Upper lobe of left lung (tissue), 6 donors: Measurements from ENCODE around the gene ELL2. TPM values are rescaled to one million over a fixed set of nuclear protein-coding genes. Genes with fewer than 3 reads are reported as not detected.
A peak's percentile ranks its signal among the peaks of the same experiment; 100 is the strongest.

Experiments
- ATAC-seq, 2 donors: fragments of 200-7000 bp; cut with Tn5 transposase; one replicate each; pipeline ENCODE4 v1.9.1; 2022; ENCODE audit warnings: mild to moderate bottlenecking in 2 of 2, moderate library complexity in 2 of 2; ENCODE audit not compliant: low FRiP score in 2 of 2
- DNase-seq, 2 donors: peaks; one replicate each; pipeline ENCODE4 v3.0.0-alpha.2; 2019 to 2020
- H3K27ac ChIP-seq, 4 donors: fragments of 200-600 bp; sonication (generic); one replicate each; pipeline ENCODE4 v1.5.1; 2016 to 2019
- H3K27me3 ChIP-seq, 4 donors: fragments of 200-600 bp; sonication (generic); one replicate each; pipeline ENCODE4 v1.5.1; 2017 to 2019
- H3K36me3 ChIP-seq, 4 donors: fragments of 200-600 bp; sonication (generic); one replicate each; pipeline ENCODE4 v1.5.1; 2016 to 2019
- H3K4me1 ChIP-seq, 4 donors: fragments of 200-600 bp; sonication (generic); one replicate each; pipeline ENCODE4 v1.5.1; 2018 to 2019
- H3K4me3 ChIP-seq, 4 donors: fragments of 200-600 bp; sonication (generic); one replicate each; pipeline ENCODE4 v1.5.1; 2017 to 2019; ENCODE audit warnings: mild to moderate bottlenecking in 2 of 4, moderate library complexity in 1 of 4
- H3K9me3 ChIP-seq, 4 donors: fragments of 200-600 bp; sonication (generic); one replicate each; pipeline ENCODE4 v1.5.1; 2018 to 2019
- EP300 ChIP-seq, 4 donors: sonication (generic); formaldehyde crosslinking; IDR thresholded peaks; one replicate each; pipeline ENCODE4 v1.5.1; 2017; ENCODE audit warnings: antibody characterized with exemption in 4 of 4, control low read depth in 2 of 4
- POLR2A ChIP-seq, 4 donors: fragments of 450-650 bp; IDR thresholded peaks; one replicate each; pipeline ENCODE4 v1.5.1; 2016 to 2017; ENCODE audit warnings: antibody characterized with exemption in 4 of 4, mild to moderate bottlenecking in 2 of 4
- POLR2AphosphoS5 ChIP-seq, 2 donors: sonication (generic); formaldehyde crosslinking; IDR thresholded peaks; one replicate each; pipeline ENCODE4 v1.5.1; 2017; ENCODE audit warnings: antibody characterized with exemption in 2 of 2
- WGBS, 2 donors: methylation state at CpG; one replicate each; pipeline ENCODE4 v1.1.5; 2017 to 2018; 5-methylcytosine and 5-hydroxymethylcytosine counted together
- total RNA-seq, 6 donors: library from RNA; depleted of rRNA in 4 of 6; stranded (reverse); fragments of >200 nt in 4 of 6; gene quantifications; one replicate each; pipeline versions ENCODE4 v1.1.0 to v1.2.1, GENCODE V29; 2016 to 2021
- TF ChIP-seq, protein P1 (sequence below), 6 experiments: fragments of 450-650 bp in 4 of 6; fragments of 200-600 bp in 2 of 6; sonication (generic) in 2 of 6; IDR thresholded peaks; one replicate each; pipeline ENCODE4 v1.5.1; 2016 to 2019; ENCODE audit warnings: antibody characterized with exemption in 6 of 6
- donor health status: DM: no; HTN: no; CAD: no; lungs with moderate emphysema.
- donor health status: DM: no; HTN: yes; CAD: no; lungs with severe emphysema.

The ELL2 gene
- total RNA-seq, 6 donors from 2014 or later: 44.4 to 203 (median 54.3) TPM

DNA sequence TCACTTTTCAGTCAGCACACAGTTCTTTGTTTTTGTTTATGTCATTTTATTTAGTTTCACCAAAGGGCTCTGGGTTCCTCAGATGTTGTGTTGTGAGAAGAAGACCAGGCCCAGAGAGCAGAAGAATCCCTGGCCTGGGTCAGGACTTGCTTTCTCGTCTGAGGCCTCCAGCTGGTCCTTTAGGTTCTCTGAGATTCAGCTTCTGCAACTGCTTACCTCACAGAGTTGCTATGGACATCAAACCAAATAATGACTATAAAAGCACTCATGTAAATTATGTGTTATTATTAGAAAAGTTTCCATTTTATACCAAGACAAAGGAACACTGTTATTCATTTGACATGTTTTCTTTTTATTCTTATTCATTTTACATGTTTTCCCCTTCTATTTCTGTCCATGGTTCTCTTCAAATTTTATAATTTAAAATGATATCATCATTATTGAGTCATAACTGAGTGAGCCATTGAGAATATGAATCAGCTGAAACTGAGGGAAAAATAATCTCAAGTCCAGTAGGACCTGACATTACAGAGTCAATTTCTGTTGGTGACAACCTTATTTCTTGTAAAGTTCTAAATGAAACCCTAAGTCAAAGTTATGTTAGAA, 95.1 kb downstream of the ELL2 start:
- H3K36me3 ChIP-seq: no peaks in the 10 kb centered on the region
- DNase-seq (no peak), ATAC-seq (no peak)
- H3K4me3 ChIP-seq: no peak overlapping the region
- H3K9me3 ChIP-seq: no peaks in the 10 kb centered on the region
- H3K27ac ChIP-seq: peak overlapping the region in 1 of 4 donors; percentile 1
- no peak for TF ChIP-seq EP300 (IDR thresholded peaks at IDR 0.05)
- no peak for TF ChIP-seq POLR2A (IDR thresholded peaks at IDR 0.05)
- no peak for TF ChIP-seq POLR2AphosphoS5 (IDR thresholded peaks at IDR 0.05)
- H3K4me1 ChIP-seq: peaks cover 31 to 55% (median 40%) of the 10 kb centered on the region in 4 donors
- 67 to 87% methylated on average over 1 of the region's 1 CpG for WGBS, 2 donors
- H3K27me3 ChIP-seq: no peaks in the 10 kb centered on the region

- Histone ChIP-seq H3K9me3 (no peaks in the 10 kb centered on the region), H3K27ac (peak overlapping the region in 3 of 4 donors; percentile 11 to 85 (median 58)), H3K4me1 (peaks cover 31 to 51% (median 43%) of the 10 kb centered on the region in 4 donors), H3K27me3 (no peaks in the 10 kb centered on the region), H3K36me3 (no peaks in the 10 kb centered on the region), H3K4me3 (no peak overlapping the region)
- ATAC-seq (no peak), DNase-seq (no peak)
- WGBS, 2 donors: 37 to 63% methylated on average over 6 of the region's 6 CpGs
- TF ChIP-seq EP300 (IDR thresholded peaks at IDR 0.05) (no peak), POLR2A (IDR thresholded peaks at IDR 0.05) (peak in 1 of 4 donors; percentile 18)
Measured at GRCh38 chr5:95864944-95865504, 96.6 kb downstream of the ELL2 start.

DNA sequence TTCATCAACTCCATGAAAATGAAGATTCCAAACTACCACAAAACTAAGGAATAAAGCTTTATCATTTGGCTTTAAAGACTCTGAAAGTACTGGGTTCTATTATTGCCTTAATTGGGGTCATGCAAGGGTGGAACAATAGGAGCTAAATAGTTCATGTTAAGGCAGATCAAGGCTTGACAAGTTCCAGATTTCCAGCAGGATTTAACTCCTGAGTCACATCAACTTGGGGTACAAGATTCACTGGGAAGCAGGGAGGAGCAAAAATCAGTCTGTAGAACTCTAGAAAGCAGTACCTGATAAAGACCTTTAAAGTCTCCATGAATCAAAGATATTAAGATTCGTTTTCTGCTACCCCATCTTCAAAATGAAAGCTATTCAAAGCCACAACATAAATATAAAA, 97.2 kb downstream of the ELL2 start:
- 74 to 83% methylated on average over 1 of the region's 1 CpG for WGBS, 2 donors
- TF ChIP-seq POLR2AphosphoS5 (IDR thresholded peaks at IDR 0.05) (no peak), EP300 (IDR thresholded peaks at IDR 0.05) (no peak), POLR2A (IDR thresholded peaks at IDR 0.05) (no peak)
- TF ChIP-seq, protein P1, sequence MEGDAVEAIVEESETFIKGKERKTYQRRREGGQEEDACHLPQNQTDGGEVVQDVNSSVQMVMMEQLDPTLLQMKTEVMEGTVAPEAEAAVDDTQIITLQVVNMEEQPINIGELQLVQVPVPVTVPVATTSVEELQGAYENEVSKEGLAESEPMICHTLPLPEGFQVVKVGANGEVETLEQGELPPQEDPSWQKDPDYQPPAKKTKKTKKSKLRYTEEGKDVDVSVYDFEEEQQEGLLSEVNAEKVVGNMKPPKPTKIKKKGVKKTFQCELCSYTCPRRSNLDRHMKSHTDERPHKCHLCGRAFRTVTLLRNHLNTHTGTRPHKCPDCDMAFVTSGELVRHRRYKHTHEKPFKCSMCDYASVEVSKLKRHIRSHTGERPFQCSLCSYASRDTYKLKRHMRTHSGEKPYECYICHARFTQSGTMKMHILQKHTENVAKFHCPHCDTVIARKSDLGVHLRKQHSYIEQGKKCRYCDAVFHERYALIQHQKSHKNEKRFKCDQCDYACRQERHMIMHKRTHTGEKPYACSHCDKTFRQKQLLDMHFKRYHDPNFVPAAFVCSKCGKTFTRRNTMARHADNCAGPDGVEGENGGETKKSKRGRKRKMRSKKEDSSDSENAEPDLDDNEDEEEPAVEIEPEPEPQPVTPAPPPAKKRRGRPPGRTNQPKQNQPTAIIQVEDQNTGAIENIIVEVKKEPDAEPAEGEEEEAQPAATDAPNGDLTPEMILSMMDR (IDR thresholded peaks at IDR 0.05): no peak
- H3K27me3 ChIP-seq: no peaks in the 10 kb centered on the region
- peaks cover 36 to 50% (median 43%) of the 10 kb centered on the region in 4 donors for H3K4me1 ChIP-seq
- DNase-seq (no peak), ATAC-seq (no peak)
- H3K27ac ChIP-seq: peak overlapping the region in 3 of 4 donors; percentile 11 to 85 (median 58)
- H3K36me3 ChIP-seq: no peaks in the 10 kb centered on the region
- H3K9me3 ChIP-seq: no peaks in the 10 kb centered on the region
- no peak overlapping the region for H3K4me3 ChIP-seq

- TF ChIP-seq POLR2AphosphoS5 (IDR thresholded peaks at IDR 0.05): peak; percentile 57 to 66
- TF ChIP-seq EP300 (IDR thresholded peaks at IDR 0.05): peak in 1 of 4 donors; percentile 87
- TF ChIP-seq, protein P1 (IDR thresholded peaks at IDR 0.05): no peak
- TF ChIP-seq POLR2A (IDR thresholded peaks at IDR 0.05): peak in 1 of 4 donors; percentile 74
- peak; percentile 50 to 58 for ATAC-seq
Measured at GRCh38 chr5:95863383-95863757, 98.3 kb downstream of the ELL2 start.

GRCh38 chr5:95862671-95863382, 98.8 kb downstream of the ELL2 start:
- peak overlapping the region; percentile 63 to 85 (median 81) for H3K27ac ChIP-seq
- no peaks in the 10 kb centered on the region for H3K36me3 ChIP-seq
- DNase-seq (no peak), ATAC-seq (no peak)
- no peak overlapping the region for H3K4me3 ChIP-seq
- H3K27me3 ChIP-seq: no peaks in the 10 kb centered on the region
- TF ChIP-seq POLR2A (IDR thresholded peaks at IDR 0.05) (no peak), EP300 (IDR thresholded peaks at IDR 0.05) (no peak), POLR2AphosphoS5 (IDR thresholded peaks at IDR 0.05) (no peak)
- TF ChIP-seq, protein P1 (IDR thresholded peaks at IDR 0.05): no peak
- H3K4me1 ChIP-seq: peaks cover 43 to 65% (median 55%) of the 10 kb centered on the region in 4 donors
- no peaks in the 10 kb centered on the region for H3K9me3 ChIP-seq
- 52 to 53% methylated on average over 8 of the region's 8 CpGs for WGBS, 2 donors

More at GRCh38 chr5:95863383-95863757, 98.3 kb downstream of the ELL2 start:
- H3K27me3 ChIP-seq: no peaks in the 10 kb centered on the region
- H3K27ac ChIP-seq: peak overlapping the region; percentile 63 to 85 (median 81)
- WGBS, 2 donors: 45 to 60% methylated on average over 3 to 4 of the region's 4 CpGs
- H3K4me3 ChIP-seq: no peak overlapping the region
- H3K9me3 ChIP-seq: no peaks in the 10 kb centered on the region
- peak in 1 of 2 donors; percentile 76 for DNase-seq
- H3K36me3 ChIP-seq: no peaks in the 10 kb centered on the region
- H3K4me1 ChIP-seq: peaks cover 40 to 60% (median 50%) of the 10 kb centered on the region in 4 donors
